Endodermal cell (in vitro differentiated cells): ENCODE results near the gene NAPB. TPM values are rescaled to one million over a fixed set of nuclear protein-coding genes. Genes with fewer than 3 reads are reported as not detected.

Experiments used
- DNase-seq: peaks from one replicate; pipeline ENCODE4 v3.0.0-alpha.2; 2017
- H3K27ac ChIP-seq: 2 replicates; pipeline ENCODE4 v1.5.1; 2013; ENCODE audit warnings: mild to moderate bottlenecking, low read depth, low read length, moderate library complexity
- H3K27me3 ChIP-seq: 2 replicates; pipeline ENCODE4 v1.6.1; 2013; ENCODE audit warnings: mild to moderate bottlenecking, low read length, moderate library complexity; ENCODE audit not compliant: insufficient read depth, control insufficient read depth, poor library complexity, severe bottlenecking
- H3K36me3 ChIP-seq: 2 replicates; pipeline ENCODE4 v1.7.0; 2013; ENCODE audit warnings: mild to moderate bottlenecking, low read length, moderate library complexity; ENCODE audit not compliant: control insufficient read depth, insufficient read depth
- H3K4me1 ChIP-seq: one replicate; pipeline ENCODE4 v1.7.0; 2013; ENCODE audit warnings: low read length; ENCODE audit not compliant: control insufficient read depth, insufficient read depth
- H3K4me3 ChIP-seq: 2 replicates; pipeline ENCODE4 v1.5.1; 2013; ENCODE audit warnings: mild to moderate bottlenecking, low read length, moderate library complexity
- H3K9ac ChIP-seq: 2 replicates; pipeline ENCODE4 v1.6.1; 2013; ENCODE audit warnings: mild to moderate bottlenecking, low read length, moderate library complexity; ENCODE audit not compliant: poor library complexity, severe bottlenecking; ENCODE audit errors: extremely low read depth
- H3K9me3 ChIP-seq: 2 replicates; pipeline ENCODE4 v1.6.1; 2013; ENCODE audit warnings: mild to moderate bottlenecking, low read length, moderate library complexity; ENCODE audit not compliant: control insufficient read depth
- H3K27ac Mint-ChIP-seq: 2 replicates; pipeline ENCODE4 v1.8.0; 2020; ENCODE audit warnings: mixed read lengths
- H3K27me3 Mint-ChIP-seq: 2 replicates; pipeline ENCODE4 v1.8.0; 2021; ENCODE audit warnings: mild to moderate bottlenecking, mixed read lengths; ENCODE audit not compliant: insufficient read depth
- H3K36me3 Mint-ChIP-seq: 2 replicates; pipeline ENCODE4 v1.8.0; 2020; ENCODE audit warnings: low read depth, mixed read lengths
- H3K4me1 Mint-ChIP-seq: 2 replicates; pipeline ENCODE4 v1.8.0; 2020; ENCODE audit warnings: mixed read lengths
- H3K4me3 Mint-ChIP-seq: 2 replicates; pipeline ENCODE4 v1.8.0; 2020; ENCODE audit warnings: mild to moderate bottlenecking, moderate library complexity, mixed read lengths
- H3K9me3 Mint-ChIP-seq: 2 replicates; pipeline ENCODE4 v1.8.0; 2020; ENCODE audit warnings: mild to moderate bottlenecking, mixed read lengths
- CTCF ChIP-seq: fragments of 200-600 bp; sonication (generic); conservative IDR thresholded peaks from 2 replicates; pipeline ENCODE4 v1.5.0; 2021; ENCODE audit warnings: antibody characterized with exemption, mild to moderate bottlenecking
- WGBS, 2 experiments: methylation state at CpG; one replicate each; pipeline versions ENCODE4 v1.1.5 to v1.1.7; 2013; ENCODE audit warnings: missing lambda C conversion rate in 2 of 2, mixed read lengths in 1 of 2; ENCODE audit not compliant: insufficient coverage in 1 of 2, insufficient read length in 1 of 2; 5-methylcytosine and 5-hydroxymethylcytosine counted together
- total RNA-seq, 2 donors: library from RNA; stranded (reverse); fragmentation: NEBNext Ultra II Directional in 1 of 2; extraction: Animal tissue kit (Norgen Biotek cat#: 25700) in 1 of 2; gene quantifications; 2 replicates in 1 of 2; 3 replicates in 1 of 2; pipeline ENCODE4 v1.2.1, GENCODE V29; 2021

The NAPB gene
- total RNA-seq, 2 donors from 2014 or later: 15.7 to 16.5 TPM

GRCh38 chr20:23367770-23368169 is 53.5 kb downstream of the NAPB start:
- H3K4me1 ChIP-seq: no peaks in the 10 kb centered on the region
- Mint-ChIP-seq H3K27me3 (no peaks in the 10 kb centered on the region), H3K4me3 (no peak overlapping the region), H3K9me3 (no peaks in the 10 kb centered on the region), H3K27ac (no peak overlapping the region), H3K4me1 (peaks cover 15% of the 10 kb centered on the region), H3K36me3 (peaks cover 59% of the 10 kb centered on the region)
- no peaks in the 10 kb centered on the region for H3K27me3 ChIP-seq
- no peak for DNase-seq
- H3K9me3 ChIP-seq: no peaks in the 10 kb centered on the region
- H3K36me3 ChIP-seq: peaks cover 82% of the 10 kb centered on the region
- H3K27ac ChIP-seq: no peak overlapping the region
- no peak for TF ChIP-seq CTCF
- no peak overlapping the region for H3K9ac ChIP-seq
- H3K4me3 ChIP-seq: peak overlapping the region; percentile 21

GRCh38 chr20:23366384-23366783 is 54.9 kb downstream of the NAPB start:
- Mint-ChIP-seq H3K4me3 (no peak overlapping the region), H3K9me3 (no peaks in the 10 kb centered on the region), H3K27ac (no peak overlapping the region), H3K27me3 (no peaks in the 10 kb centered on the region), H3K4me1 (peaks cover 15% of the 10 kb centered on the region), H3K36me3 (peaks cover 47% of the 10 kb centered on the region)
- no peak for DNase-seq
- H3K4me1 ChIP-seq: no peaks in the 10 kb centered on the region
- H3K27ac ChIP-seq: no peak overlapping the region
- no peaks in the 10 kb centered on the region for H3K9me3 ChIP-seq
- no peak overlapping the region for H3K9ac ChIP-seq
- H3K27me3 ChIP-seq: no peaks in the 10 kb centered on the region
- no peak for TF ChIP-seq CTCF
- peak overlapping the region; percentile 3 for H3K4me3 ChIP-seq
- WGBS, 2 experiments: 100% methylated on average over 1 of the region's 1 CpG; no CpG with 5 or more reads in 1 of the 2 experiments
- peaks cover 68% of the 10 kb centered on the region for H3K36me3 ChIP-seq

- H3K9me3 ChIP-seq: no peaks in the 10 kb centered on the region
- WGBS, 2 experiments: 96 to 98% methylated on average over 60 to 65 of the region's 65 CpGs
- H3K9me3 Mint-ChIP-seq: no peaks in the 10 kb centered on the region
- TF ChIP-seq CTCF: peak; percentile 41
- peak overlapping the region; percentile 72 for H3K27ac Mint-ChIP-seq
- H3K36me3 Mint-ChIP-seq: peaks cover 40% of the 10 kb centered on the region
- peaks cover 15% of the 10 kb centered on the region for H3K4me1 Mint-ChIP-seq
- peaks cover 60% of the 10 kb centered on the region for H3K36me3 ChIP-seq
- no peaks in the 10 kb centered on the region for H3K4me1 ChIP-seq
- H3K27me3 Mint-ChIP-seq: no peaks in the 10 kb centered on the region
- H3K27me3 ChIP-seq: no peaks in the 10 kb centered on the region
- H3K4me3 ChIP-seq: no peak overlapping the region
- H3K4me3 Mint-ChIP-seq: no peak overlapping the region
- H3K9ac ChIP-seq: no peak overlapping the region
- no peak overlapping the region for H3K27ac ChIP-seq
- no peak for DNase-seq
These were observed 55.7 kb downstream of the NAPB start for GRCh38 chr20:23365390-23366165.
